ENCODE data around the gene EMP2. TPM values are rescaled to one million over a fixed set of nuclear protein-coding genes. Genes with fewer than 3 reads are reported as not detected.
A peak's percentile ranks its signal among the peaks of the same experiment; 100 is the strongest.

EMP2 gene
- total RNA-seq, 6 experiments from 2014 or later: 38.5 to 95.6 (median 58.4) TPM

DNA sequence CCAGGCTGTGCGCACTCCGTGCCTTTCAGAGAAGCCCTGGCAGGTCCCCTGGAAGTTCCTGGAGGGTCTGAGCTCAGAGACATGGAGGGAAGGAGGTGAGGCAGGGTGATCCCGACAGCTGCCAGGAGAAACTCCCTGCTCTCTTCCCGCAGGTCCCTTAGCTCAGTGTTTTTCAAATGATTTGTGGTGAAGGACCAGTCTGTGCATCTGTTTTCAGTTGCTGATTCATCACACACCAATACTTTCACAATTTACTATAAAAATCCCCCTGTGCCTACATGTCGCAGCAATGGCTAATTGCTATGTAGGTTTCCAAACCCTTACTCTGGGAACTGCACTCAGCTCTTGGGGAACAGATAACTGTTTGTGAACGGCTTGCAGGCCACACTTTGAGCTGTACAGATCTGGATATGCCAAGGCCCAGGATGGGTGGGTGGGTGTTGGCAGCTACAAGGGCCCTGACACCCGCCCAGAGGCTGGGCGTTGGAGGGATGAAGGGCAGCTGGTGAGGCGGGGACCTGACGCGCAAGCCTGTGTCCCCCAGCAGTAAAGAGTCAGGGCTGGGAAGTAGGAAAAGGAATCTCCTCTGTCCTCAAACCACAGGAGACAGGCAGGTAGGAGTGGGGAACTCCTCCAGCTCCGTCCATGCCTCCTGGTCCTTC is 20.5 kb upstream of the EMP2 start:
- Histone ChIP-seq H3K27ac (no peak overlapping the region), H3K4me3 (no peak overlapping the region), H3K36me3 (no peaks in the 10 kb centered on the region), H3K9me3 (no peaks in the 10 kb centered on the region), H3K27me3 (no peaks in the 10 kb centered on the region), H3K4me1 (no peaks in the 10 kb centered on the region)
- no peak for TF ChIP-seq POLR2A (IDR thresholded peaks at IDR 0.05)
- no peak for TF ChIP-seq CTCF (IDR thresholded peaks at IDR 0.05)
- ATAC-seq (no peak), DNase-seq (no peak)
- intact Hi-C loops (cut with DNase I): no loop called here
- 75% methylated on average over 2 of the region's 12 CpGs for WGBS (ENCODE audit: insufficient coverage, low coverage, low lambda C conversion rate, missing lambda C conversion rate)

GRCh38 chr16:10599626-10600025 is 19.2 kb upstream of the EMP2 start:
- no peak for DNase-seq

DNA sequence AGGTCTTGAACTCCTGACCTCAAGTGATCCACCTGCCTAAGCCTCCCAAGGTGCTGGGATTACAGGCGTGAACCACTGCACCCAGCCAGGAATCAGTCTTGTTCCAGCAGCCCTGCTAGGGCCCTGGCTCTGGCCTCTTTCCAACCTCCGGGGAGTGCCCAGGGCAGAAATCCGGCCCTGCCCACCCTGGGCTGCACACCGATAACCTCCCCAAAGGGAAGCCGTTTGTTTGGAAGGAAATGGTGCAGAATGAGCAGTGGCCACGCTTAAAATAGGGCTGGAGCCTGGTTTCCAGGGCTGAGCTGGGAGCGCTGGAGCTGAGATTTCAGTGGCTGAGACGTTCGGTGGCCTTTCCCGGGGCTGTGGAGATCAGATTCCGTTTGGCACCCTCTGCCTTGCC is 17.8 kb upstream of the EMP2 start:
- Histone ChIP-seq H3K36me3 (no peaks in the 10 kb centered on the region), H3K27me3 (no peaks in the 10 kb centered on the region), H3K4me3 (no peak overlapping the region), H3K9me3 (no peaks in the 10 kb centered on the region), H3K27ac (no peak overlapping the region), H3K4me1 (no peaks in the 10 kb centered on the region)
- WGBS (ENCODE audit: insufficient coverage, low coverage, low lambda C conversion rate, missing lambda C conversion rate): 44% methylated on average over 6 of the region's 11 CpGs
- intact Hi-C loops (cut with DNase I): no loop called here
- no peak for DNase-seq
- peak in 1 of 4 donors; percentile 42 for ATAC-seq
- no peak for TF ChIP-seq POLR2A (IDR thresholded peaks at IDR 0.05)
- no peak for TF ChIP-seq CTCF (IDR thresholded peaks at IDR 0.05)

More at GRCh38 chr16:10599626-10600025, 19.2 kb upstream of the EMP2 start:
- 93% methylated on average over 2 of the region's 7 CpGs for WGBS (ENCODE audit: insufficient coverage, low coverage, low lambda C conversion rate, missing lambda C conversion rate)
- Histone ChIP-seq H3K27ac (no peak overlapping the region), H3K4me1 (no peaks in the 10 kb centered on the region), H3K27me3 (no peaks in the 10 kb centered on the region), H3K36me3 (no peaks in the 10 kb centered on the region), H3K4me3 (no peak overlapping the region), H3K9me3 (no peaks in the 10 kb centered on the region)
- intact Hi-C loops (cut with DNase I): no loop called here
- ATAC-seq: no peak
- TF ChIP-seq CTCF (IDR thresholded peaks at IDR 0.05): no peak
- TF ChIP-seq POLR2A (IDR thresholded peaks at IDR 0.05): no peak

- TF ChIP-seq CTCF (IDR thresholded peaks at IDR 0.05) (no peak), POLR2A (IDR thresholded peaks at IDR 0.05) (no peak)
- no peaks in the 10 kb centered on the region for H3K36me3 ChIP-seq
- DNase-seq: no peak
- no peak overlapping the region for H3K27ac ChIP-seq
- intact Hi-C loops (cut with DNase I): no loop called here
- ATAC-seq: no peak
- H3K27me3 ChIP-seq: no peaks in the 10 kb centered on the region
- no peaks in the 10 kb centered on the region for H3K4me1 ChIP-seq
- no peak overlapping the region for H3K4me3 ChIP-seq
- 51% methylated on average over 3 of the region's 3 CpGs for WGBS (ENCODE audit: insufficient coverage, low coverage, low lambda C conversion rate, missing lambda C conversion rate)
- no peaks in the 10 kb centered on the region for H3K9me3 ChIP-seq
These were observed 16.8 kb upstream of the EMP2 start for GRCh38 chr16:10597187-10597601.
